Activated CD8-positive, alpha-beta memory T cell treated with anti-CD3 and anti-CD28 coated beads for 4 hours (primary cell): Measurements from ENCODE around the gene CCT6B.
"Not testable (repeated sequence)": the region's sequence is repeated elsewhere in the genome, so short reads cannot be mapped to it uniquely, and the experiment has no call there.

Experiments used
- DNase-seq, 2 donors: peaks; one replicate each; pipeline ENCODE4 v3.0.0-alpha.2; 2020; ENCODE audit warnings: low read depth in 2 of 2

Gene CCT6B

DNA sequence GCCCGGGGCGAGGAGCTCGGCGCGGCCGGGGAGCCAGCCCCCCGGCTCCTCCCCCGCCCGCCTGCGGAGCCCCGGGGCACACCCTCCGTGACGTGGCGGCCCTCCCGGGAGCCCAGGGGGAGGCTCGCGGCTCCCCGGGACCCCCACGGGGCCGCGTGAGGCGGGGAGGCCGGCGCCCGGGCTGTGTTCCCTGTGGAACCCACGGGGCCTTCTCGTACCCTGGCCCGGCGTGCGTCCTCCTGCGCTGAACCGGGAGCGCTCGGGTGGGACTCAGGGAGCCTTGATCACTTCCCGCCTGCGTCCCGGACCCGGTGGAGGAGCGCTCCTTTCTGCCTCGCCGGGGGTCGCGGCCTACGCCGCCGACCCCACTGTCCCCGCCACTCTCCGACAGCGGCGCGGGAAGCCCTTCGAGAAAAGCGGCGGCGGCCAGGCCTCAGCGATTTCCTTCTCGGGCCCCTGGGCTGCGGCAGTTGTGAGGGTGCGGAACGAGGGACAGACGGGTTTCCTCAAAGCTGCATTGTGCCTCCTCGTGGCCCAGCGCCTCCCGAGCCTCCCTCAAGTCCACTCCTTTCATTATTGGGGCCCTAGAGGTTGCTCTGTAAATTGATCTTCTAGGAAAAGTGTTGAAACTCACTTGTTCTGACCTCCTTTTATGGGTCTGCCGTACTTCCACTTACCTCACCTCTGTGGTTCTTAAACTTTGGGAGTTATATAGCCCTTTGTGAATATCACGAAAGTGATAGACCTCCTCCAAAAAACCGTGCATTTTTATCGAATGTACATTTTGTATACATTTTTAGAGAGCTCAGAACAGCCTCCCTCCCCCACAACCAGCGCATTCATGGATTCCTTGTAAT is 19.6 kb upstream of the CCT6B start:
- DNase-seq: peak; percentile 65 to 69

DNA sequence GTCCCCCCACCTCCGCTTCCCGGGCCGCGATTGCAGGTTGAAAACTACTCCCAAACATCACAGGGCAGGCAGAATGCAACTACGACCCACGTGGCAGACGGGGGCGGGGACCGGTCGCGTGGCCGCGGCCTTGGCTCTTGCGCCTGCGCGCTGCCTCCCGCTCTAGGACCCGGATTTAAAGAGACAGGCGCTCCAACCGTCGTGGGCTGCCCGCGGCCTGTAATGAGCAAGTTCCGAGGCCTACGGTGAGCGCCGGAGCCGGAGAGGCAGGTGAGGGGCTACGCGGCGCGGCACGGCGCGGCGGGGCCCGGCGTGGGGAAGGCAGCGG is 19.1 kb upstream of the CCT6B start, which contains the start of gene LIG3:
TSS of gene LIG3 (plus strand) at position 160 of the 328 bp plus-strand sequence. CDS start 2,494 bp downstream, outside the sequence.
- peak; percentile 90 to 91 for DNase-seq

DNA sequence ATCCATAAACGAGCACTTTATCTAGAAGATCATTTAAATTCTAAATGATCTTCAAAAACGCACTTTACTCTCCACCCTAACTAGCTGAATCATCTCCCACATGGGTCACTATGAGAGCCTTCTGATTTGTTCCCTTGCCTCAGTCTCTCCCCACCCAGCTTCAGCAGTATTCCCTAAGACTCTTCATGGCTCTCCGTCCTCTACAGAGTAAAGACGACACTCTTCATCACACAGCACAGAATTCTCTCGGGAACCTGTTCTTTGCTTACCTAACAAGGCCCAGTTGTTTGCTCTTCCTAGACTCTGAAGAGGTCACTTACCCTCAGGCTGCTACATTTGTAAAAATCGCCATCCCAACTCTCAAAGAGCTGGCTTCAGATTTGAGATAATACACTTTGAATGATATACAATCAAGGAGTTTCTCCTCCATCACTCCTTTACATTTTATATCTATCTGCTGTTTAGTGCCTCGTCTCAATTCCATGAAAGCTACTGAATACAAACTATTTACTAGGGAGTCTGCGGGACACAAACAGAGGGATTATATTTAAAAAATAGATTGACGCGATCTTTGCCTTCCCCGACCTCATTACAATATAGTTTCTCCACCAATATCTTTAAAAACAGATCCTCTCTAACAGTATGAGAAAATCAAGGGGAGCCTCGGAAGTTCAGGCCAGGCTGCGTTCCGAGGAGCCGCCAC is 18.5 kb upstream of the CCT6B start:
- DNase-seq: no peak

DNA sequence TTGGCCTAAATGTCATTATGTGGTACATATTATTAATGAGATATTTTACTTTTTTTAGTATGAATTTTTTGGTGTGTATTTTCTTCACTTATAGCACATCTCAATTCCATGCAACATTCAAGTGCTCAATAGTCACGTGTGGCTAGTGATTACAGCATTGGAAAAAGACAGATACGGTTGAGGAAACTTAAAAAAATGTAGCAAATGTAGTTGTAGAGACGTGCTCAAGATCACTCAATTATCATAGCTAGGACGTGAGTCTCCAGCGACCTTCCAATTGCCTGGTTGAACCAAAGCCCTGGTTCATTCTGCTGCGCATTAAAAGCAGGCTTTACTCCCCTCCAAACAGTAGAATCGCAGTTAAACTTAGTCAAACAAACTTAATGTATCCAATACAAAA is 17.9 kb upstream of the CCT6B start:
- no peak for DNase-seq

DNA sequence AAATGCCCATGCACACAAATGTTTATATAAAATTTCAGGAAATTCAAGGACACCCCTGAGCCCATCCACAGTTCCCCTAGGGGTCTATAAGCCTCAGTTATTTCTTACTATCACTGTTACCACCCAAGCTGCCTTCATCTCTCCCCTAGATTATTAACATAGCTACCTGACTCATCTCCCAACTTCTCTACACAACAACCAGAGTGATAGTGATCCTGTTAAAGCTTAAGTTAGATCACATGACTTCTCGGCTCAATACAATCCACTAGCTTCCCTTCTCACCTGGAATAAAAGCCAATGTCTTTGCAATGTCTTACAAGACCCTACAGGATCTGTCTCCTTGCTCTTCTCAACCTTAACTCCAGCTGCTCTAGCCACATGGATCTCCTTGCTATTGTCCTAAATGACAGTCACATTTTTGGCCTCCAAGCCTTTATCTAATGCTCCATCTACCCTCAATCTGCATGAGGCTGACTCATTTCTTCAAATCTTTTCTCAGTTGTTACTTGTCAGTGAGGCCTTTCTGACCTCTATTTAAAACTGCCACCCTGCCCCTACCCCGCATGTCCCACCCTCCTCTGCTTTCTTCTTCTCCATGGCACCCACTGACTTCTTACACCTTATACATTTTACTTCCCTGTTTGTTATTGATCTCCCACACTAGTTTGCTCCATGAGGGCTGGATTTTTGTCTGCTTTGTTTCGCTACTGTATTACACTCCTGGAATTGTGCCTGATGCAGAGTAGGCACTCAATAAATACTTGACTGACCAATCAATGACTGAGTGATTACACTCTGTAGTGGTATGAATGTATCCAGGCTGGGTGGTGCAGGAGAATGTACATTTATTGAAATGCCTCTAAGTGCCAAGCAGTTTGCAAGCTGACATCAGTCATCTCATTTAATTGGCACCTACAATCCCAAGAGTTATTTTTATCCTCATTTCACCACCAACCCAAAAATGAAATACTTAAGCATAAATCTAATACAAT is 13.8 kb upstream of the CCT6B start:
- no peak for DNase-seq

DNA sequence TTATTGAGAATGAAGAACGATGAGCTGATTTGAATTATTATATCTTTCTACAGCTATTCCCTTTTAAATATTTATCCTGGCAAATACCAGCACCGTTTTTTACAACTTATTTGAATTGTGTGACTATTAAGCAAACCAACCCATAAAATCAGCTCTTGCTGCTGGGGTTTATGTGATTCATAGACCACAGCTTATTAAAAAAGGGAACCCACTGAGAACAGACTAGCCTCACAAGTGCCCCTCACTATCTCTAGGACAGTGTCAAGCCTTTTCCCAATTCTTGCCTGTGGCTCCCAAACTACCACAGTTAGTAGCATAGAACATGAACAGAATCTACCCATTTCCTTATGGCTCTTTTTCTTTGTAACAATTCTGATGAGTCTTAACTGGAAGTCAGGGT is 12.9 kb upstream of the CCT6B start:
- no peak for DNase-seq

DNA sequence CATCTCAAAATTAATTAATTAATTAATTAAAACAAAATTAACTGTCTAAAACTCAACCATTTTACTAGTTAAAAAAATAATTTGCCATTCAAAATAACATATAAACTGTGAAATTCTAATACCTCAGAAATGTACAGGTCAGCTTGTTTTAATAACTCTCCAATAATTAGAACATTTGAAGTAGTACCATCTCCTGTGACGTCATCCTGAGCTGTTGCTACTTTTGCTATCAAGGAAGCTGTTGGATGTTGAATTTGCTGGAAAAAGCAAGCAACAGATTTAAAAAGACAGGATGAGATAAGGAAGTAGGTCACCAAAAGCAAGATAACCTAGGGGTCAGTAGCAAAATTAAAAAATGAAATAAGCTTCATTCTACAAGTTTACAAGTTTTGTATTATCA is 2.8 kb downstream of the CCT6B start:
- DNase-seq: no peak

DNA sequence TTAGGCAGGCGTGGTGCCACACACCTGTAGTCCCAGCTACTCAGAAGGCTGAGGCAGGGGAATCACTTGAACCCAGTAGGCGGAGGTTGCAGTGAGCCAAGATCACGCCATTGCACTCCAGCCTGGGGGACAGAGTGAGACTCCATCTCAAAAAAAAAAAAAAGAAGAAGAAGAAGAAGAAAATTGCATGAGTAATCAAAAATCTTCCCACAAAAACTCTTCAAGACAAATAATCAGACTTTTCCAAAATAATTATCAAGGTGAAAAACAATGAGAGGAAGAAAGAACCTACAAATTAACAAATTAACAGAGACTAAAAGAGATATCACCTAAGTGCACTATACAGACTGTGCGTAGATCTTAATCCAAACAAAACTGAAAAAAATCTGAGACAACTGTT is 10.5 kb downstream of the CCT6B start:
- DNase-seq: not testable (repeated sequence)

DNA sequence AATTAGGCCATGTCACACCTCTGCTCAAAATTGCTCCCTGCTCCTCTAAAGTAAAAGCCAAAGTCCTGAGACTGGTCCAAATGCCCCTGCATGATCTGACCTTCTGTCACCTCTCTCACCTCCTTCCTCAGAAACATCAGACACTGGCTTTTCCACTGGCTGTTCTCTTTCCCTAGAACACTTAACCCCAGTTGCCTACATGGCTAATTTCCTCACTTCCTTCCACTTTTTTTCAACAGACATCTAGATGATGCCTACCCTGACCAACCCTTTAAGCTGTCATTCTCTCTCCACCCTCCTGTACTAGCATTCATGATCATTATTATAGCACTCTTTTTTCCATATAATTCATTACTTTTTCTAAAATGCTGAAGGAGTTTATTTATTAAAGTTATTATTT is 31.0 kb downstream of the CCT6B start:
- DNase-seq: no peak

DNA sequence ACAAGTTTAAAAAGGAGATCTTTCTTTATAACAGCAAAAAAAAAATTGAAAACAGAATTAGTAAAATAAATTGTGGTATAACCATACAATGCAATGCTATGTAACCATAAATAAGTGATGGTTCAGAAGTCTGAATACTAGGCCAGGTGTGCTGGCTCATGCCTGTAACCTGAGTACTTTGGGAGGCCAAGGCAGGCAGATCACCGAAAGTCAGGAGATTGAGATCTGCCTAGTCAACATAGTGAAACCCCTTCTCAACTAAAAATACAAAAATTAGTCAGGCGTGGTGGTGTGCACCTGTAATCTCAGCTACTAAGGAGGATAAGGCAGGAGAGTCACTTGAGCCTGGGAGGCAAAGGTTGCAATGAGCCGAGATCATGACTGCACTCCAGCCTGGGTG is 34.6 kb downstream of the CCT6B start:
- no peak for DNase-seq

DNA sequence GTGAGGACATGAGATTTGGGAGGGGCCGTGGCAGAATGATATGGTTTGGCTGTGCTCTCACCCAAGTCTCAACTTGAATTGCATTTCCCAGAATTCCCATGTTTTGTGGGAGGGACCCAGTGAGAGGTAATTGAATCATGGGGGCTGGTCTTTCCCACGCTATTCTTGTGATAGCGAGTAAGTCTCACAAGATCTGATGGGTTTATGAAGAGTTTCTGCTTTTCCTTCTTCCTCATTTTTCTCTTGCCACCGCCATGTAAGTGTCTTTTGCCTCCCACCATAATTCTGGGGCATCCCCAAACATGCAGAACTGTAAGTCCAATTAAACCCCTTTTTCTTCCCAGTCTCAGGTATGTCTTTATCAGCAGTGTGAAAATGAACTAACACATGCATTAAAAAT is 40.6 kb downstream of the CCT6B start:
- no peak for DNase-seq

DNA sequence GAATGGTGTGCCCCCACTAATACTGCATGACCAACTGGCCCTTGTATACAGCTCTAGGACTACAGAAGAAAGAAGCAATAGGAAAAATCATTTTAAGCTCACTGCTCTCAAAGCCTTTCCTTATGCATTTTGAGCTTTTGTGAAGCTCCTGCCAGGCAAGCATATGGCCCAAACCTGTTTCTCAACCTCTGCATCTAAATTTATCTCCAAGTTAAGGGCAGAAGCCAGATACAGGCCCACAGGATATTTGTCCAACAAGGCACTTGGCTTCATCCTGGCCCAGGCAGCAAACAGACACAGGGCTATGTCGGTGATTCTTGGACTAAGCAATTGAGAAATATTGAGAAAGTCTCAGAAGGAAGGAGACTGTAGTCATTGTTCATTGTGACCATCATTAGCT is 43.9 kb downstream of the CCT6B start:
- DNase-seq: no peak

DNA sequence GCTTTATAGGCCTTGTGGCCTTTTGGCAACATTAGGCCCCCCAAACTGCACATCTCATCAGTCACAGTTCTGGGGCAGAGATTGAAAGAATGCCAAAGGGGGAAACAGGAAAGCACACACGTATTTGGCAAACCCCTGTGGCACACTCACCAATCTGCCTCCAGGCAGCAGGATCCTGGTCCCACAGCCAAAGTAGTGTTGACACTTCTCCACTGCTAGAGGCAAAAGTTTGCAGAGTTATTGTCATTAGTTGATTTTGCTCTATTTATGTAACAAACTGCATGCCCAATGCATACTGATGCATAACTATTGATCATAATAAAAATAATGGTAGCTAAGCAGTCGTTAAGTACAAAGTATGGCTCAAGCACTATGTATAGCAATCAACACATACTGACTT is 45.1 kb downstream of the CCT6B start:
- DNase-seq: no peak

DNA sequence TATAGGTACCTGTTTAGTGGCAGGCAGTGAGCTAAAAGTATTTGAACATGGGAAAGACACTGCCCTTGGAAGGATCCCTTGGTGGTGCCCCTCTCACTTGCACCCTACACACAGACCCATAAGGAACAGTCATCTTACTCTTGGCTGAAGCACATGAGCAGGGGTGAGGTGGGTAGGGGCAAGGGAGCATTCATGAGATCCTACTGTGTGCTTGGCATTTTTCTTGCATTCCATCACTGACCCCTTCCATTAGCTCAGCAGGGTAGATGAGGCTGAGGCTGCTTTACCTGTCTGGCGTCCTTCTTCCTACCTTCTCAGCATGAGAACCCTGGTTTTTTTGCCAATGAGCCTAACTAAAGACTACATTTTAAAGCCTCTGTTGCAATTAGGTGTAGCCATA is 48.3 kb downstream of the CCT6B start:
- DNase-seq: no peak

DNA sequence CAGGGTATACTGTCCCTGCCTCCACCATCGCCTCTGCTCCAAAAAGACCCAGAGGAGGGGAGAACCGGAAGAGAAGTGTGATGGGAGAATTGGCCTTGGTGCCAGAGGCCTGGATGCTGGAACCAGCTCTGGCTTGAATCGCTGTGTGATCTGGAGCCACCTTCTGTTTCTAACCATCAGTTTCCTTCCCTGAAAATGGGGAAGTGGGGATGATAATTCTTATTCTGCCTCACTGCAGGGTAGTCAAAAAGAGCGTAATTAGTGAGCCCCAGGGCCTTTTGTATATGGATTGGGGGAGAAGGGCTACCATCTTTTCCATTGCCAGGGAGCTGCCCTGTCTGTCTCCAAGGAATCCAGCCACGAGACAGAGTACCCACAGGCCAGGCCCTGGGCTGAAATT is 52.2 kb downstream of the CCT6B start:
- no peak for DNase-seq

DNA sequence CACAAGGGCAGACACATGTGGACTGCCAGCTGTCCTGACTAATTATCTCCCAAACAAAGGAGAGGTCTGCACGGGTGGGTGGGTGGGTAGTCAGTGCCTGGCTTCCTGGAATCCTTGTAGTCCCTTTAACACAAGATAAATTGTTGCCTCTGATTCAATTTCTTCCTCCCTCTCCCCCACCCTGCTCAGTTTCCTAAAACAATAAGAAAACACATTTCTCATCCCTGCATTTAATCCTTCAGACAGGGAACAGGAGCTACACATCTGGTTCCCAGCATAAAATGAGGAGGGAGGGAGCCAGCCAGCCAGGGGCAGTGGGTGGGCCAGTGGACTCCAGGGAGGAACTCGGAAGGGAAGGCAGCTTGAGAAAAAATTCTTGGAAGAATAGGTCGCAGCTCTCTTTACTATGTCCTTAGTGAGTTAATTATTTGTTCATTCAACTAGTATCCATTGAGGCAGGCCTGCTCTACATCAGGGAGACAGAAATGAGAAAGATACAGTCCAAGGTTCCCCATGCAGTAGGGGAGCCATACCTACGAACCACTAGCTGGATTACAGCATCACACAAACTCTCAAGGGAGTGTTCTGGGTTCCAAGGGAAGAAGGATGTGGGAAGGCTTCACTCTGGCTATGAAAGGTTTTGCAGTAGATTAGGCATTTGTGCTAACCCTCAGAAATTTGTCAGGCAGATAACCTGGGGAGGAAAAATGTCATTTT is 58.3 kb downstream of the CCT6B start:
- no peak for DNase-seq

DNA sequence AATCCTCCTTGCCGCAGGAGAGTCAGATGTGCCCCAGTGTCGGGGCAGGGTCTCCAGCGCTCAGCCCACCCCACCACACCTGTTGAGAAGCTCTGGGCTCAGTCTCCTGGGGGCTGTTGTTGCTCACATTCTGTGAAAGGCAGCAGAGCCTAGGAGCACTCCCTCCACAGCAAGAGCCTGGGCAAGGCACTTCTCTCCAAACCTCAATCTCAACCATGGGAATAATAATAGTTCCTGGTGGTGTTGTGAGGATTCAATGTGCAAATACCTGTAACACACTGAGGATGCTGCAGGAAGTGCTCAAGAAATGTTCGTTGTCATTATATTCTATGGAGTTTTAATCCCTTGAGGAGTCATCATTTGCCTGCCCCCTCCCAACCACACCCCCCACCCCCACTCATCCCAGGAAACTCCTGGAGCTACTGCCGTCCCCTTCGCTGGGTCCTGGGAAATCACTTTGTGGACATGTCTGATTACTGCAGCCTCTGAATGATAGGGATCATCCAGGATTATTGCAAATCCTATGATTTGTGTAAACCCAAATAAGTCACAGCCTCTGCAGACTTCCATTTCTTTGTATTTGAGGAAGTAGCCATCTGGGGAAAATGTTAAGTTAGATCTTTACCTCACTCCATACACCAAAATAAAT is 61.5 kb downstream of the CCT6B start:
- no peak for DNase-seq

DNA sequence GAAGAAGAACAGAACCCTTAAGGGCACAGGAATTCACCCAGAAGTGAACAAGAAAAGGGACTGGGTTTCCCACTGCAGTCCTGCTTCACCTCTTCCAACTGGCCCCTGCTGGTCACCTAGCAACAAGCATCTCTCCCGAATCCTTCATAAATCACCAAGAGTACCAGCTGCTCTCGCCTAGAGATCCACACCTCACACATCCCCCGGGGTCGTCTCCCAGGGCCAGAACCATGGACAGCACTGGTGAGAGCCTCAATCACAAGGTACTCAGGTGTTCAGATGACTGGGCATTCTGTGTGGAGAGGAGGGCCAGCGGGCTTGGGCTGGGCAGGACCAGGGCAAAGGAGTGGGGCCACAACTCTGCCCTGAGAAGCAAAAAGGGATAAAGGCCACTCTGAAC is 65.9 kb downstream of the CCT6B start:
- no peak for DNase-seq

DNA sequence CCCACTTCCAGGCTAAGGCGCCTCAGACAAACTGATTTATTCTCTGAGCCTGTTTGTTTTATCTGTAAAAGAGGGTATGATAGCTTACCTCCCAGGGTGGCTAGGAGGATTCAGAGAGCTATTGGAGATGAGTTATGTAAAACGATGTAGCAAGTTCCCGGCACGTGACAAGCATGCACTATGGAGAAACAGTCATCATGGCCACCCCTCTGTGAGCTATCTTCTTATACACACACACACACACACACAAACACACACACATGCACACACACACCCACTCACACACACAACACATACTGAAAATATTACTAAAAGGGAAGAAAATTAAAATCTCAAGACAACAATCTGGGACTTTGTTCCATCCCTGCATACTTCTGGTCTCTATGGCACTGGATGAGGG is 66.3 kb downstream of the CCT6B start:
- no peak for DNase-seq

DNA sequence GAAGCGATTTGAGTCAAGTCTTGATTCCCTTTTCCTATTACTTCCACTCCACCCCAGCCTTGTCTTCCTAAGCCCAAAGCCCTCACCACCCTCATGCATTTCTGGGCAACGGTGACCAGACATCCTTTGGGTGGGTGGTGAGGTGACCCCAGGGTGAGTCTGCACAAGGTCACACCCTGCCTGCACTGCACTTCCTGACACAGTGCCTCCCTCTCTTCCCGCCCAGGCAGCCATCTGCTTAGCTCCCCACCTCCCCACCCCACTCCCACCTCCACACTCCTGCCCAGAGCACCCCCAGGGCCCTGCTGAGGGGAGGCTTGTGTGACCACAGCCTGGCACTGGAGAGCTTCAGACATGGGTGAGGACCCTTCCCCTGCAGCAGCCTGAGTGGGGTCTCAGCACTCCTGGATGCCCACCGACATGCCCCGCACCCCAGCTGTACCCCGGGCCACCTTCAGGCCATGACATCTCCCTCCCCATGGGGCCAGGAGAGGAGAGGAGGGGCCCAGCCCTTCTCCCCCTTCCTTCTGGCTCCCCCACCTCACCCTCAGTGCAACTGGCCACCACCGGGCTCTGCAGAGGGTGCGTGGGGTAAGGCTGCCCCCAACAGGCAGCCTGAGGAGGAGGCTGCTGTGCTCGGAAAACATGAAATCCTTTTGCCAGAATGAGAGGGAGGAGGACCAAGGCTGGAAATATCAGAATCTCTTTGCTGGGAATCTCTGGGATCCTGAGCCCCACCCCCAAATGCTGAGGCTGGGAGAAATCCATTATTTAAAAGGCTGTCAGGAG is 68.6 kb downstream of the CCT6B start:
- DNase-seq: no peak
